Neural progenitor cell (in vitro differentiated cells): ENCODE measurements around the gene ANKS1B. TPM values are rescaled to one million over a fixed set of nuclear protein-coding genes. Genes with fewer than 3 reads are reported as not detected.

Experiments used
- DNase-seq: peaks from one replicate; pipeline ENCODE4 v3.0.0-alpha.2; 2016; ENCODE audit warnings: low spot score
- H2AFZ ChIP-seq: fragments of 200-600 bp; sonication (generic); replicated peaks from 2 replicates; pipeline ENCODE4 v1.6.1; 2016; ENCODE audit warnings: antibody characterized with exemption
- H3F3A ChIP-seq: fragments of 200-600 bp; sonication (generic); 2 replicates; pipeline ENCODE4 v1.6.1; 2016; ENCODE audit warnings: antibody characterized with exemption, low read depth
- H3K27ac ChIP-seq: fragments of 200-600 bp; sonication (generic); 2 replicates; pipeline ENCODE4 v1.5.1; 2016; ENCODE audit warnings: mild to moderate bottlenecking
- H3K27me3 ChIP-seq: fragments of 200-600 bp; sonication (generic); 2 replicates; pipeline ENCODE4 v1.6.1; 2016; ENCODE audit warnings: mild to moderate bottlenecking, moderate library complexity
- H3K36me3 ChIP-seq: fragments of 200-600 bp; sonication (generic); 2 replicates; pipeline ENCODE4 v1.5.1; 2016
- H3K4me1 ChIP-seq: fragments of 200-600 bp; sonication (generic); 2 replicates; pipeline ENCODE4 v1.6.1; 2016; ENCODE audit warnings: mixed run types
- H3K4me2 ChIP-seq: fragments of 200-600 bp; sonication (generic); 2 replicates; pipeline ENCODE4 v1.6.1; 2016
- H3K4me3 ChIP-seq: fragments of 200-600 bp; sonication (generic); 2 replicates; pipeline ENCODE4 v1.5.1; 2016
- H3K79me2 ChIP-seq: fragments of 200-600 bp; sonication (generic); 2 replicates; pipeline ENCODE4 v1.6.1; 2016; ENCODE audit warnings: low read depth
- H3K9ac ChIP-seq: fragments of 200-600 bp; sonication (generic); 2 replicates; pipeline ENCODE4 v1.6.1; 2016
- H3K9me3 ChIP-seq: fragments of 200-600 bp; sonication (generic); 2 replicates; pipeline ENCODE4 v1.5.1; 2016; ENCODE audit warnings: low read depth
- H4K20me1 ChIP-seq: fragments of 200-600 bp; sonication (generic); 2 replicates; pipeline ENCODE4 v1.6.1; 2016; ENCODE audit warnings: low read depth
- H3K27ac Mint-ChIP-seq: 3 replicates; pipeline ENCODE4 v1.8.0; 2021; ENCODE audit warnings: mixed read lengths
- H3K27me3 Mint-ChIP-seq: 2 replicates; pipeline ENCODE4 v1.8.0; 2022; ENCODE audit warnings: low read depth, mild to moderate bottlenecking, inconsistent platforms, moderate library complexity, mixed read lengths; ENCODE audit not compliant: insufficient read depth
- H3K36me3 Mint-ChIP-seq: 3 replicates; pipeline ENCODE4 v1.8.0; 2021; ENCODE audit warnings: mixed read lengths
- H3K4me1 Mint-ChIP-seq: 3 replicates; pipeline ENCODE4 v1.8.0; 2021; ENCODE audit warnings: mixed read lengths
- H3K4me3 Mint-ChIP-seq: 3 replicates; pipeline ENCODE4 v1.8.0; 2021; ENCODE audit warnings: mild to moderate bottlenecking, moderate library complexity, mixed read lengths
- H3K9me3 Mint-ChIP-seq: 3 replicates; pipeline ENCODE4 v1.8.0; 2020; ENCODE audit warnings: mixed read lengths
- CTCF ChIP-seq: fragments of 200-600 bp; sonication (generic); IDR thresholded peaks from 2 replicates; pipeline ENCODE4 v1.5.1; 2017; ENCODE audit warnings: antibody characterized with exemption, mild to moderate bottlenecking
- EZH2 ChIP-seq: fragments of 200-600 bp; sonication (generic); IDR thresholded peaks from 2 replicates; pipeline ENCODE4 v1.6.1; 2017; ENCODE audit warnings: antibody characterized with exemption, mild to moderate bottlenecking, moderate library complexity
- EZH2phosphoT487 ChIP-seq: fragments of 200-600 bp; sonication (generic); IDR thresholded peaks from 2 replicates; pipeline ENCODE4 v1.6.1; 2017; ENCODE audit warnings: antibody characterized with exemption
- total RNA-seq: library from RNA; depleted of rRNA; stranded (reverse); fragments of >200 nt; gene quantifications from 2 replicates; pipeline ENCODE4 v1.2.3, GENCODE V29; 2015; ENCODE audit warnings: low replicate concordance

Gene ANKS1B
- total RNA-seq, 1 donor from 2014 or later = 7.9 TPM

- DNase-seq = peak; percentile 54
- Histone ChIP-seq H3K36me3 (no peaks in the 10 kb centered on the region), H4K20me1 (no peaks in the 10 kb centered on the region), H3K9ac (no peak overlapping the region), H2AFZ (no peak overlapping the region), H3K27ac (no peak overlapping the region), H3K4me2 (no peak overlapping the region), H3K4me1 (peaks cover 24% of the 10 kb centered on the region), H3K9me3 (no peaks in the 10 kb centered on the region), H3K27me3 (no peaks in the 10 kb centered on the region), H3K4me3 (no peak overlapping the region), H3F3A (no peaks in the 10 kb centered on the region), H3K79me2 (no peaks in the 10 kb centered on the region)
- Mint-ChIP-seq H3K9me3 (no peaks in the 10 kb centered on the region), H3K27ac (no peak overlapping the region), H3K27me3 (peaks cover 7% of the 10 kb centered on the region), H3K4me3 (no peak overlapping the region), H3K36me3 (no peaks in the 10 kb centered on the region), H3K4me1 (peaks cover 50% of the 10 kb centered on the region)
- TF ChIP-seq CTCF (no peak), EZH2phosphoT487 (no peak), EZH2 (no peak)
Measured at GRCh38 chr12:98819821-98820404, 1164.8 kb downstream of the ANKS1B start.

- Histone ChIP-seq H3K4me1 (peaks cover 24% of the 10 kb centered on the region), H2AFZ (no peak overlapping the region), H3K9ac (no peak overlapping the region), H3K27ac (no peak overlapping the region), H4K20me1 (no peaks in the 10 kb centered on the region), H3K79me2 (no peaks in the 10 kb centered on the region), H3K4me2 (no peak overlapping the region), H3K4me3 (no peak overlapping the region), H3K27me3 (no peaks in the 10 kb centered on the region), H3K9me3 (no peaks in the 10 kb centered on the region), H3K36me3 (no peaks in the 10 kb centered on the region), H3F3A (no peaks in the 10 kb centered on the region)
- TF ChIP-seq EZH2 (no peak), EZH2phosphoT487 (no peak), CTCF (no peak)
- Mint-ChIP-seq H3K27ac (no peak overlapping the region), H3K9me3 (no peaks in the 10 kb centered on the region), H3K36me3 (no peaks in the 10 kb centered on the region), H3K27me3 (peaks cover 7% of the 10 kb centered on the region), H3K4me1 (peaks cover 50% of the 10 kb centered on the region), H3K4me3 (no peak overlapping the region)
- DNase-seq = no peak
Measured at GRCh38 chr12:98819071-98819470, 1165.7 kb downstream of the ANKS1B start.

- H3K4me2 ChIP-seq = no peak overlapping the region
- H3F3A ChIP-seq = no peaks in the 10 kb centered on the region
- no peaks in the 10 kb centered on the region for H3K9me3 ChIP-seq
- H4K20me1 ChIP-seq = no peaks in the 10 kb centered on the region
- H3K9me3 Mint-ChIP-seq = no peaks in the 10 kb centered on the region
- no peak for DNase-seq
- H3K36me3 ChIP-seq = no peaks in the 10 kb centered on the region
- H3K4me3 Mint-ChIP-seq = no peak overlapping the region
- H3K4me1 Mint-ChIP-seq = peaks cover 48% of the 10 kb centered on the region
- H3K36me3 Mint-ChIP-seq = no peaks in the 10 kb centered on the region
- no peak overlapping the region for H3K9ac ChIP-seq
- no peak overlapping the region for H2AFZ ChIP-seq
- no peak overlapping the region for H3K4me3 ChIP-seq
- no peaks in the 10 kb centered on the region for H3K27me3 ChIP-seq
- H3K27me3 Mint-ChIP-seq = peaks cover 5% of the 10 kb centered on the region
- peaks cover 24% of the 10 kb centered on the region for H3K4me1 ChIP-seq
- peak overlapping the region; percentile 70 for H3K27ac Mint-ChIP-seq
- H3K79me2 ChIP-seq = no peaks in the 10 kb centered on the region
- TF ChIP-seq EZH2phosphoT487 (no peak), CTCF (no peak), EZH2 (no peak)
- H3K27ac ChIP-seq = no peak overlapping the region
Measured at GRCh38 chr12:98818239-98818638, 1166.5 kb downstream of the ANKS1B start.
